Activated CD4-positive, CD25-positive, alpha-beta regulatory T cell treated with anti-CD3 and anti-CD28 coated beads, Interleukin-2, amount 50 U/mL, for 24 hours (primary cell): ENCODE measurements around the gene SOX30.
"Not testable (repeated sequence)": the region's sequence is repeated elsewhere in the genome, so short reads cannot be mapped to it uniquely, and the experiment has no call there.

Experiments used
- ATAC-seq, 2 donors: fragments of 150-1000 bp; cut with Tn5 transposase; one replicate each; pipeline ENCODE4 v1.10.0; 2021; ENCODE audit warnings: mild to moderate bottlenecking in 1 of 2, moderate library complexity in 1 of 2

SOX30 gene

DNA sequence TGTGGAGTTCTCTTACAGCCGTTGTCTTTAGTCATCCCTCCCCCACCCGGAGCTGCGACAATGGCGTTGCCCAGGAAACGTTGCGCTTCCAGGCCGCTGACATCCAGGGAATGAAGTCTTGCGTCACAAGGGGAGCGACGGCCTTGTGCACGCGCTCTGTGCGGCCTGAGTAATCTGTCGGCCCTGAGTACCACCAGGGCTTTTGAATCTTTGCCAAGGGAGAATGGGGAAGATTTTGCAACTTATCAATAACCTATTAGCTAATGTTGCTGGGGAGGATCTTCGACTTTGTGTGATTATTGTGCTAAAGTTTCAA lies at the start of gene SOX30:
TSS of gene SOX30 (minus strand) at position 62 of the 316 bp plus-strand sequence. CDS start 360 bp downstream, outside the sequence.
- no peak for ATAC-seq

DNA sequence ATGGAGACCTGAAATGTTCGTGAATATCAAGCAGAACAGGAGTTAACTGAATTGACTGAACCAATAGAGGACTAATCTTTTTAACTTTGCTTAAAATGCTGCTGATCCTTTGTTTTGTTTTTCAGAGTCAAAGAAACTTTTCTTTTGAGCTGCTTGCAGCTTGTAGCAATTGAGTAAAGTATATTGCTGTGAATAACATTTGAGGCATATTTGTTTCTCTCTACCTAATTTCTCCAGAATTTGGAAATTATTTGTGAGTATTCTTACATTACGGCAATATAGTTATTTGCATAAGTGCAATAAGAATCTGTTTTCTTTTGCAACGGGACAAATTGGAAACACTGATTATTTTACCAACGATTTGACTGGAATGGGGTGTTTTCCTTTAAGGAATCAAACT lies 46.4 kb upstream of the SOX30 start:
- ATAC-seq = not testable (repeated sequence)

DNA sequence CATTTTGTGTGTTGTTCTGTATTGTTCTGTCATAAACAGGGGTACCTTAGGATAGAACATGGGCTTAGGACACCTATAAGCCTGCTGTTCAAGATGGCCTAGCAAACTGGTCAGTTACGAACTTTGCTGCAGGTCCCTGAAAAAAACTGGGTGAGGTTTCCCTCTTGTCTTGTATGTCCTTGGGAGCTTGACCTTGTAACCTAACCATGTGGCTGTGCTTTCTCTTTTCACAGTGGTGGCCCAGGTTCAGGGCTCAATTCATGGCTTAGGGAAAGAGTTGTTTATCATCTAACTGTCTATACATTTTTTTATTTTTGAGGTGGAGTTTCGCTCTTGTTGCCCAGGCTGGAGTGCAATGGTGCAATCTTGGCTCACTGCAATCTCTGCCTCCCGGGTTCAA lies 43.9 kb upstream of the SOX30 start:
- not testable (repeated sequence) for ATAC-seq

DNA sequence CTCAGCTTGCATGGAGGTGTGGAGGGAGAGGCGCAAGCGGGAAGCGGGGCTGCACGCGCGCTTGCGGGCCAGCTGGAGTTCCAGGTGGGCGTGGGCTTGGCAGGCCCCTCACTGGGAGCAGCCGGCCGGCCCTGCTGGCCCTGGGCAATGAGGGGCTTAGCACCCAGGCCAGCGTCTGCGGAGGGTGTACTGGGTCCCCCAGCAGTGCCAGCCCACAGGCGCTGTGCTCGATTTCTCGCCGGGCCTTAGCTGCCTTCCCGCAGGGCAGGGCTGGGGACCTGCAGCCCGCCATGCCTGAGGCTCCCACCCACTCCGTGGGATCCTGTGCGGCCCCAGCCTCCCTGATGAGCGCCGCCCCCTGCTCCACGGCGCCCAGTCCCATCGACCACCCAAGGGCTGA lies 41.6 kb upstream of the SOX30 start:
- ATAC-seq = not testable (repeated sequence)

DNA sequence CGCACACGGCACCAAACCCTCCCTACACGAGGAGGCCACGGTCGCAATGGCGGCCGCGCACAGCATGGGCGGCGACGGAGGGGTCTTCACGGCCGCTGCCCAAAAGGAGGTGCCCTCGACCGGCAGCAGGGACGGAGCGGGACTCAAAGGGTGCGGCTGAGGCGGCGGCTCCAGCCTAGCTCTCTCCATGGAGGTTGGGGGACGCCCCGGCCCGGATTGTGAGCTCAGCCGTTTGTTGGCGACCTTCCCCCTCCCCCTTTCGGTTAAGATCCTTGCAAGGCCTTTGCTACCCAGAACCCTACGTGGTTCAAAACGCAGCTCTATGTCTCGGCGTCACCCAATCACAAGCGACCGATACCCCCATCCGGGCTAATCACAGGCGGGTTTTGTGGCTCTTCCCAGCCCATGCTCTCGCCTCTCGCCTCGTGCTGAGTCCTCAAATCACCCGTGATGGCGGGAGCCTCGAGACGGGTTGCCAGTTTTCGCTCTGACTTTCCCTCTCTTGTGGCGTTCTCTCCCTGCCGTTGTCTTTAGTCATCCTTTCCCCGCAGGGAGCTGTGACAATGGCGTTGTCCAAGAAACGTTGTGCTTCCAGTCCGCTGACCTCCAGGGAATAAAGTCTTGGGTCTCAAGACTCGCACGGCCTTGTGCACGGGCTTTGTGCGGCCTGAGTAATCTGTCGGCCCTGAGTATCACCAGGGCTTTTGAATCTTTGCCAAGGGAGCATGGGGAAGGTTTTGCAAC lies 38.6 kb upstream of the SOX30 start:
- no peak for ATAC-seq

DNA sequence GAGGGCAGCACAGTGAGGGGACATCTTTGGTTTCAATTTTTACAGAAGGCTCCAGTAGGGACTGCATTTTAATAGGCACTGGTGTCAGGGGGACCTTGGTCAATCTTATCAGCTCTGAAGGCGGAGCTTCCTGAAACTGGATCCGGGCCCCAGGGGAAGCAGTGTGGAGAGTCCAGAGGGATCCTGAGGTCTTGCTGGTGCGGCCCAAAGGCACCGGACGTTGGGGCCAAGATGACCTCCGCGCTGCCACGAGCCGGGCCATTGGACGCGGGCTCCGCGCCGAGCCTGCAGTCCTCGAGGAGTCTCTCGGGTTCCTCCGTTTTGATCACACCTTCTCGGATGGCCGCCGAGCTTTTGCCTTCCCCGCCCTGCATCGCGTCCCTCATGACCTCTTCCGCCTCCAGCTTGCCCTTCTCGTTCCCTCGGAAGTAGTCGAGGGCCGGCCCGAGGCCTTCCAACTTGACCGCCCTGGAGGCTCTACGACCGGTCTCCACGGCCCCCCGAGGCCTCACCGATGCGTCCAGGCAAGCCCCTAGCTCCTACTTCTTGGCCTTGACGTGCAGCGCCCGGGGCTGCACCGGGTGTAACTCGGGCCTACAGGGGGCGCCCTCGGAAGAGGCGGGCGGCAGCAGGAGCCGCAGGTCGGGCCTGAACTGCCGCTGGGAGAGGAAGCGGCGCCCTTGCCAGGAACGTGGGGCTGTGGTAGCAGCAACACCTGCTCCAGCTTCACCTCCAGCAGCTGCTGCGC lies 37.9 kb upstream of the SOX30 start:
- ATAC-seq = peak in 1 of 2 donors; percentile 17

DNA sequence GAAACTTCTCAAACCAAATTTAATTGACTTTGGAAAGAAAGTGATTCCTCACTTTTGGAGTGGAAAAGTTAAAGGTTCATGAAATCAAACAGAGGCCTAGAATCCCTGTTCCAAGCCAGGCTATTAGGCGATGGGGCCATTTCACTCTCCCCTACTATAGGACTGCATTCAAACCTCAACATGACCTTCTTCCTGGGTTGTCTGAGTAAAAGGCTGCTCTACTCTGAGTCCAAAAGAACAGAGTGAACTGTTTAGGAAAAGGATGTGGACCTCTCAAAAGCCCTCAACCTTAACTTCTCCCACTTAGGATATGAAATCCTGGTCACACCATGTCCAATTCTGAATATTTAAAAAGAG lies 34.9 kb upstream of the SOX30 start:
- no peak for ATAC-seq

DNA sequence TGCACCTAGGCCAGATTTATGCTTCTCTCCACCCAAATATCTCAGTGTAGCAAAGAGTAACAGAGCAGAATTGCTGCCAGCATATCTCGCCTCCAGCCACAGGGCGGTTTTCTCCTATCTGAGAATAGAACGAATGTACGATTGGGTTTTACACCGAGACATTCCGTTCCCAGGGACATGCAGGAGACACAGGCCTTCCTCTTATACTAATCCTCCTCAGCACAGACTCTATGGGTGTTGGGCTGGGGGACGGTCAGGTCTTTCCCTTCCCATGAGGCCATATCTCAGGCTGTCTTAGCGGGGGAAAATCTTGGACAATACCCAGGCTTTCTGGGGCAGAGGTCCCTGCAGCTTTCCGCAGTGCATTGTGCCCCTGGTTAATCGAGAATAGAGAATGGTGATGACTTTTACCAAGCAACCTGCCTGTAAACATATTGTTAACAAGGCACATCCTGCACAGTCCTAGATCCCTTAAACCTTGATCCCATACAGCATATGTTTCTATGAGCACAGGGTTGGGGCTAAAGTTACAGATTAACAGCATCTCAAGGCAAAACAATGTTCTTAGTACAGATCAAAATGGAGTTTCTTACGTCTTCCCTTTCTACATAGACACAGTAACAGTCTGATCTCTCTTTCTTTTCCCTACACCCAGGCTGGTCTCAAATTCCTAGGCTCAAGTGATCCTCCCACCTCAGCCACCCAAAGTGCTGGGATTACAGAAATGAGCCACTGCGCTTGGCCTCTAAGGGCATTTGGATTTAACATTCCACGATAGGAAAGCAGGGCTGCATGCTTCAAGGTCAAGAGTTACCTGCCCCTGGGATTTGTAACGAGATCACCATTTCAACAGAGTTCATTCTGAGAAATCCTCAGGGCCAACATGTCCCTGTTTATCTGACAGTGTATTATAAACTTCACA lies 34.3 kb upstream of the SOX30 start:
- not testable (repeated sequence) for ATAC-seq

DNA sequence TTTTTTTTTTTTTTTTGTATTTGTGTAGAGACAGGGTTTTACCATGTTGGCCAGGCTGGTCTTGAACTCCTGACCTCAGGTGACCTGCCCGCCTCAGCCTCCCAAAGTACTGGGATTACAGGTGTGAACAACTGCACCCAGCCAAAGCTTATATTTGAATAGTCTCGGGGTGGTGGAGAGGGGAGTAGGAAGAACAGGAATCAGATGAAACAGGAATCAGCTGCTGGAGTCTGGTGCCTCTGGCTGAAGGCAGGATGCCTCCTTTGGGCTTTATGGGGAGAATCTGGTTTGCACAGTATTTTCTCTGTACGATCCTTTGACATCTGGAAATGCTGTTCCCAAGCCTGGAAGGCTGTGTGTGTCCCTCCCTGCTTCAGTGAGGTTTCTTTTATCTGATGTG lies 30.0 kb upstream of the SOX30 start:
- no peak for ATAC-seq

DNA sequence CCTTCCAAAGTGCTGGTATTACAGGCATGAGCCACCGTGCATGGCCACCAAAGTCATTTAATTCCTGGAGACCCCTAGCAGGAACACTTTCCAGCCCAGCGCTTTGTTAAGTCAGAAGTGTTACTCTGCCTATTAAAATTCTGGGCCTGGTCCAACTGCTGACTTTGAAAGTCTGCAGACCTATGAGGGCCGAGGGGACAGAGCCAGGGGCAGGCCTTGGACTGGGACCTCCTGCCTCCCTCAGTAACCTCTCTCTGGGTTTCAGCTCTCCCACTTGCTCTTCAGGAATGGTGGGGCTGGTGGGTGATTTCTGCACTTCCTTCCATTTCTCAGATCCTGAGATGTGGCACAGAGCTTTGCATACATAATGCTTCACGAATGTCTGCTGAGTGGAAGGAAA lies 28.8 kb upstream of the SOX30 start:
- ATAC-seq = no peak

DNA sequence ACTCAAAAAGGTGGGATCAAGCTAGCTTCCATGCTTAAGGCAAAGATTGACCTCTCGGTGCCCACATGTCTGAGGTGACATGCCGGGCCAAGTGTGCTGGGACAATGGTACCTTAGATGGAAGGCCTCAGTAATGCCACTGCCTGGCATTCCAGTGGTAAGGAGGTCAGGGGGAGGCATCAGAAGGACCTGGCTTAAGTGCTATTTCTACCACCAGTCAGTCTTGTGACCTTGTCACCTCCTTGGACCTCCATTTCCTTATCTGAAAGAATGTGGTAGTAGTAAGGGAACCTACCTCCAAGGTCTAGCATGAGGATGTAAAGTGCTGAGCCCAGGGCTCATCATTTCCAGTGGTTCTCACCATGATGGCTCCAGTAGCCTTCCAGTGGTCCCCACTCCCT lies 28.0 kb upstream of the SOX30 start:
- no peak for ATAC-seq

DNA sequence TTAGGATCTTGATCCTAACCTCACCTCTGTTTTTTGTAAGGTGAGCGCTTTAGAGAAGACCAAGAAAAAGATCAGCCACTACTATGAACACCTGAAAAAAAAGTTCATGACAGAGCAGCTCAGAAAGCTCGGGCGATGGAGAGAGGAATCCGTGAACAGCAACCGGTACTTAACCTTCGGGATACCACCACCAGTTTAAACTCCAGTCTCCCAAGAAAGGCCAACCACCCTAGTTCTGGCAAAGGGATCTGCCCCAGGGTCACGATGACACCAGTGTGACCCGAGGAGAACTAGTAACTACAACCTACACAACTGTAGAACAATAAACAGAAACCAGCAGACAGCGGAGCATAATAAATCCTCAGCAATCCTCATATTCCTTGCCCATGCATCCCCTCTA lies 27.6 kb upstream of the SOX30 start:
- no peak for ATAC-seq

DNA sequence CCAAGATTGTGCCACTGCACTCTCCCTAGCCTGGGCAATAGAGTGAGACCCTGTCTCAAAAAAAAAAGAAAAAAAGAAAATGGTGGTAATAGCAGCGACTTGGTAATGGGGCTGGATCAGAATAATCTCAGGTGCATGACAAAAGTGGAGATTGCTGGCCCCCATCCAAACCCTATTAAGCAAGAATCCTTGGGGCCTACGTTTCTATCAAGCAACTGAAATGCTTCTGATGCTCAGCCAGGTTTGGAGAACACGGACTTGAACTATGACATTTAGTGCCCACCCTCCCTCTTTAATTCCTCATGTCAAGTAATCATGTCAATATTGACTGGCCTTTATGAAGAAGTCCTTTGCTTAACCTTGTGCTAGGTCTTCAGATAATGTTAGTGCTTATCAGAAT lies 25.7 kb upstream of the SOX30 start:
- no peak for ATAC-seq

DNA sequence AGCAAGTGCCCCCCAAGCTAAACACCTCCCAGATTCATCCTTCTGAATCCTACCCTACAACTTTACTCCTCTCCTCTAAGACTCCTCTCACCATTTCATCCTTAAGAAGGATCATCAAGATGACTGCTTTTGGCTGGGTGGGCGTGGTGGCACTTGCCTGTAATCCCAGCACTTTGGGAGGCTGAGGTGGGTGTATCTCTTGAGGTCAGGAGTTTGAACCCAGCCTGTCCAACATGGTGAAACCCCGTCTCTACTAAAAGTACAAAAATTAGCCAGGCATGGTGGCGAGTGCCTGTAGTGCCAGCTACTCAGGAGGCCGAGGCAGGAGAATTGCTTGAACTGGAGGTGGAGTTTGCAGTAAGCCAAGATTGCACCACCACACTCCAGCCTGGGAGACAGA lies 22.1 kb upstream of the SOX30 start:
- not testable (repeated sequence) for ATAC-seq

DNA sequence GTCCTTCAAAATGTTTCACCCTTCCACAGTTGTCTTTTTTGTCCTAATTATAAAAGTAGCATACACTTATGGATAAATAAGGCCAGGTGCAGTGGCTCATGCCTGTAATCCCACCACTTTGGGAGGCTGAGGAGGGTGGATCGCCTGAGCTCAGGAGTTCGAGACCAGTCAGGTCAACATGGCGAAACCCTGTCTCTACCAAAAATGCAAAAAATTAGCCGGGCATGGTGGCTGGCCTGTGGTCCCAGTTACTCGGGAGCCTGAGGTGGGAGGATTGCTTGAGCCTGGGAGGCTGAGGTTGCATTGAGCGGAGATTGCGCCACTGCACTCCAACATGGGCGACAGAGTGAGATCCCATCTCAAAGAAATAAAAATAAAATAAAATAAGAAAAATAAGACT lies 20.7 kb upstream of the SOX30 start:
- ATAC-seq = no peak

DNA sequence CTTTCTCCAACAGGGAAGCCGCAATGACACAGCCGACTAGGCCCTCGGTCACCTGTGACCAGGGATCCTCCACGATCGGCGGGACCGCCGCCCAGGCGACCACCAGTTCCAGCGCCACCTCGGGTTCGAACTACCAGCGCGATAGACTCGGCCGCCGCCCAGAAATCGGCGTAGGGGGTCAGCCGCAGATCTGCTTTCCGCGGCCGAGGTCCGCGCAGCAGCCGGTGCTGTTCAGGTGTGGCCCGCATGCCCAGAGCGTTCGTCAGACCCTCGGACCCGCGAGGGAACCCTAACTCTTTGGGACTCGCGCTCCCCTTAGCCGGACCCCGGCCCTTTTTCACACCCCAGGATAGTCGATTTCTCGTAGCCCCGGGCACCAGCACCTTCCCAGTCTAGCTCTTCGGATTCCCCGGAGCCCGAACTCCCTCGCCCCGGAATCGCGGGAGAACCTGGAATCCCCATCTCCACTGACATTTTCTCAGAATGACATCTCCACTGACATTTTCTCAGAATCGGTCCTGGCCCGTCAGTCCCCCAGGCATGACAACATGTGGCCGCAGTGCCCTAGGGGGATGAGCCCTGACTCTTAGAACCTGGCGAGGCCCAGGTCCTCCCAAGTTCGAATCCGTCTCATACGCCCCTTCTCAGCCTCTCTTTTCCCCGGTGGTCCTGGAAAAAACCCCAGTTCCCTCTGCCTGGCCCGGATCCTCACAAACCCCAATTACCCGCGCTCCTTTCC lies 19.5 kb upstream of the SOX30 start:
- ATAC-seq = no peak

DNA sequence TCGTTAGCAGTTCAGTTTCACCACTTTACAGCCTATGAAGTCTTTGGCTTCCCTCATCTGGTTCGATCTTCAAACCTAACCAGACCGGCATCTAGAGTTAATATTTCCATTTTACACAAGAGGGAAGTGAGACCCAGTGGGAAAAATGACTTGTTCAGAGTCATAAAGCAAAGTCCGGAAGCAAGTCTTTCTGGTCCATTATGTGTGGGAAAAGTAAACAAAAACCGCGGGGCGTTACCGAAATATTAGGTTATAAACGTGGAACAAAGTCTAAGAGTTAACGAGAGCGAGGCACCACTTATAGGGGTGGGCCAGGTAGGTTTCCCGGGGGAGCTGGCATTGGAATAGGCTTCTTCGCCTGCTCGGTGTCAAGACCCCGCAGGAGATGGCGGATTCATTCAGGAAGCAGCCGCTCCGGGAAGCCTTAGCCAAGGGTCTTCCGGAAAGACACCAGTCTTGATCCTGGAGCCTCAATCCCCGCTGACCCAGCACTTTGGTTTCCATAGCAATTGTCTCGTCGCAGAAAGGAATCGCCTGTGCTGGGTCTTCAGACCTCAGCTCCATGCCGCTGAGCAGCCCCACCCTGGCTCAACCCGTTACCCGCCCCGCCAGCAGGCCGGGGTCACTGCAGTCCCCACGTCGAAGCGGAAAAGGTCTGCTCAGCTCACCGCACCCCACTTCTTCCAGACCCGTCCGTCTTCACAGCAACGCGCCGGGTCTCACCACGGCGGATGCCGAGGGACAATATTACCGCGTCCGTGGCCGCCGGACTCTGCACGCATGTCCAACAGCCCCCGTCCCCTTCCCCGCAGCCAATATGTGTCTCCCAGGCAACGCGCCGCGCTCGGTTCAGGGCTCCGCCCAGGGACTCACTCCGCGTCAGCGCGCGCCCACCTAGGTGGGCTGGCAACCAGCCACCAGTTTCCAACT lies 18.7 kb upstream of the SOX30 start, which contains the start of gene C5orf52:
TSS of gene C5orf52 (plus strand) at position 872 of the 930 bp plus-strand sequence. CDS start 82 bp downstream, outside the sequence.
- ATAC-seq = peak; percentile 27 to 42

DNA sequence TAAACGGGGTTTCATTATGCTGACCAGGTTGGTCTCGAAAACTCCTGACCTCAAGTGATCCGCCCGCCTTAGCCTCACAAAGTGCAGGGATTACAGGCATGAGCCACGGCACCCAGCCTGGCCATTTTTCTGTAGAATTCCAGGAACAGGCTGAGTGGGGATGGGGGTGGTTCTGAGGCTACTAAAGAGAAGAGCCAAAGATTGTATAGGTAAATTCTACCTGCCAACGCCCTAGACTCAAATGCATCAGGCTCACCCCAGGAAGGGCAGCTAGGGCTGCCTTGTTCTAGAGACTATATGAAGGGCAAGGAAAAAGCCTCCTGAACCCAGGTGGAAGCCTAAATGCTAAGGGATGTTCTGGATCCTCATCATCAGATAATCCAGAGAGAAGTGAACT lies 17.5 kb upstream of the SOX30 start:
- no peak for ATAC-seq

DNA sequence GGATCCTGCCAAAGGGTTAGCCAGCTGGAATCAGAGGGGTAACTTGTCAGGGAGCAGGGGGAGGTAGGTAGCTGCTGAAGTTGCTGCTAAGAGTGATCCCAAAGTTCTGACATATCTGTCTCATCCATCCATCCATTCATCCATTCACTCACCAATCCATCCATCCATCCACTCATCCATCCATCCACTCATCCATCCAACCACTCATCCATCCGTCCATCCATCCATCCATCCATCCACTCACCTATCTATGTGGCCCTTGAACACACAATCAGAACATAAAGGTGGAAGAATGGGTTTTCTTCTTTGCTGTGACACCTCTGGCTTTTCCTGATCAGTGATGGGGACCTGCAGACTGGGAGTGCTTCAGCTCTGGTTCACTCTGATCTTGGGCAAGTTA lies 16.1 kb upstream of the SOX30 start:
- ATAC-seq = no peak

DNA sequence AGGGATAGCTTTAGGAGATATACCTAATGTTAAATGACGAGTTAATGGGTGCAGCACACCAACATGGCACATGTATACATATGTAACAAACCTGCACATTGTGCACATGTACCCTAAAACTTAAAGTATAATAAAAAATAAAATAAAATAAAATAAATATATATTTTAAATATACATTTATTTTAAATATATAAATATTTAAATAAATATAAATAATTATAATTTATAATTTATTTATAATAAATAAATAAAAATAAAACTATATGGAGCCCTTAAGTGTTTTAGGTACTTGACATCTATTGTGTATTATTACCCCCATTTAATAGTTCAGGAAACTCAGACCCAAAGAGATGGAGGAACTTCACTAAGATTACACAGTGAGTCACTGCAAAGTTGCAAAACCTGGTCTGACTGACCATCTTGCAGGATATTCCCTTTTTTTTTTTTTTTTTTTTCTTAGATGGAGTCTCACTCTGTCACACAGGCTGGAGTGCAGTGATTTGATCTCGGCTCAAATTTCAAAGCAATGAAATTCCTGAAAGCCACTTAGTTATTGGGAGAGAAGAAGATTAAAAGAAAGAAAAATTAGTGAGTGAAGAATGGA lies 13.3 kb upstream of the SOX30 start:
- ATAC-seq = no peak
